HG03457 (cell line): Measurements from ENCODE around the gene ACTMAP.
"Not testable (repeated sequence)": the region's sequence is repeated elsewhere in the genome, so short reads cannot be mapped to it uniquely, and the experiment has no call there.

Source experiments
- ATAC-seq: cut with Tn5 transposase; IDR thresholded peaks from one replicate; pipeline ENCODE4 v1.9.1; 2021; ENCODE audit warnings: moderate number of reproducible peaks; ENCODE audit not compliant: unreplicated experiment

ACTMAP gene

DNA sequence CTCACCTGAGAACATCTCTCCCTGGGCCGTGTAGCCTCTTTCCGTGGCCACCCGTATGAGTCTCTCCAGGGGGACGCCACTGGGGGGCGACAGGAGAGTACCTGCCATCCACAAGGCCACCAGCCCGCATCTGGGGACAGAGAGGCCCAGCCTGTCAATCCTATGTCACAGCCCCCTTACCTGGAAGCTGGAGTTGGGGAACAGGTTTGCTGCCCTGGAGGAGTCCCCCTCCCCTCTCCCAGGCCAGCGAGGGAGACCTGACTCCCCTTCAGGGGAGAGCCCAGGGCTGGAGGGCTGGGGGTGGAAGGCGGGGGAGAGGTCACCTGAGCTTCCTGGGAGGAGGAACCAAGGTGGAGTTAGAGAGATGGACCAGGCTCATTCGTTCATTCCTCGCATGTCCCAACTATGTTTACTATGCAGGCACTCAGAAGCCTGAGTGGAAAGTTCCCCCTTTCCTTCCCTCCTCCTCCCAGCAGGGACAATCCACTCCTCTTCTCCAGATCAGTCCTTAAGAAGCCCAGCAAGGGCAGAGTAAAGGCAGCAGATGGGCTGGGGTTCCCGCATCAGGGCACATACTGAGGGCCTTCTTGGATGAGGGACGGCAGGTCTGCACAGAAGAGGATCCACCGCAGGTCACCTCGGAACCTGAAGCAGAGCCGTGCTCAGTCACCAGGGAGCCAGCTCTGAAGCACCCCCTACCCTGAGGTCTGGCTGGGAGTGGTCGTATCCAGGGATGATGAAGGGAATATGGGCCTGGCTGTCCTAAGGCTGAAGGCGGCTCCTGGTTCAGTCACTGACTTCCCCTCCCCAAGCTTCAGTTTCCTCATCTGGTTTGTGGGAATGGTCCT lies 5.5 kb downstream of the ACTMAP start:
- ATAC-seq: no peak

- ATAC-seq: no peak
Observed at GRCh38 chr19:40743926-40744325, 6.4 kb downstream of the ACTMAP start.

- ATAC-seq: no peak
Observed at GRCh38 chr19:40742886-40743285, 7.4 kb downstream of the ACTMAP start.

DNA sequence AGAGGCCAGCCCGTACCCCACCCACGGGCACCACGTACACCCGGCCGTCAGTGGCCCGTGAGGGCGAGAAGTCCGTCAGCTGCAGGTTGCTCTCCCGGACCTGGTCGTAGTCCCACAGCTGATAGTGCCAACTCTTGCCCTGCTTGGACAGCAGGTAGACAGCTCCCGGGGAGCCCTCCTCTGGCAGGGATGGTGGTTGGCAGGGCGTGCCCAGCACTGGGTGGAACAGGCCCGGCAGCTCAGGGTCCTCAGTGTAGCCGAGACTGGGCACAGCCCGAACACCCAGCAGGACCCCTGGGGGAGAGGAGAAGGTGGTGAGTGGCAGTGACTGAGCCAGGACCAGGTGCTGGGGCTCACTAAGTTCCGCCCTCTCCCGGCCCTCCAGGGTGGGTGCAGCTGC lies 7.8 kb downstream of the ACTMAP start:
- ATAC-seq: no peak

DNA sequence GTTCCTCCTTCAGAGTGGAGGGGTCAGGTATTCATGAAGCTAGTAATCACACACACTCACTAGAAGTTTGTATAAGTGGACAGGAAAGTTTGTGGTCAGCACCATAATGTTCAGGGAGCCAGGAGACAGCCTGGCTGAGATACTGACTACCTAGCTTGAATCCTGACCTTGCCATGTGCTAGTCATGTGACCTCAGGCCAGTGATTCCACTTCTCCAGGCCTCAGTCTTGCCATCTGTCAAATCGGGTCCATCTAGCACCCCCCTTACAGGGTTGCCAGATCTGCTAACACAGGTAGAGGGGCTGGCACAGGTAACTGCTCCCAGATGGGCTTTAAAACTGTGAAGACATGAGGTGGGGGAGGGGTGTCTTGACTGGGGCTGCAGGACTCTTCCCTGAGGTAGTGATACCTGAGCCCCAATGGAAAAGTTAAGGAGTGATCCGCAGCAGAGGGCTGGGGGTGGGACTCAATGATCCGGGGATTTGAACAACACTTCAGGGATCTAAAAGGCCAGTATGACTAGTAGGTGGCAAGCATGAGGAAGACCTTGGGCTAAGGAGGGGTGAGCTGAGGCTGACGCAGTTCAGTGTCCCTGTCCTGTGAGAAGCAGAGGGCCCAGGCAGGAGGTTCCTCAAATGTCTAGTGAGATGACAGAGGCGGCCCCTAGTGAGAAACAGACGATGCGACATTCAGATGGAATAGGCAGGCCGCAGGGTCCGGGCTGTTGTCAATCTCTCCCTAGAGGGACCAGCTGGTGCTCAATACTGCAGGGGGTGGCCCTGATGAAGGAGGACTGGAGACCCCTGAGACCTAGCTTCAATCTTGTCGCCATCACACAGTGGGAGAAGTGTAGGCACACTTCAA lies 8.5 kb downstream of the ACTMAP start:
- ATAC-seq: no peak

- no peak for ATAC-seq
Observed at GRCh38 chr19:40740747-40741146, 9.5 kb downstream of the ACTMAP start.

GRCh38 chr19:40739871-40740703 lies 10.2 kb downstream of the ACTMAP start:
- no peak for ATAC-seq

GRCh38 chr19:40739030-40739839 lies 11.0 kb downstream of the ACTMAP start:
- no peak for ATAC-seq

- ATAC-seq: no peak
Observed at GRCh38 chr19:40737102-40737644, 13.1 kb downstream of the ACTMAP start.

GRCh38 chr19:40736661-40737060 lies 13.6 kb downstream of the ACTMAP start:
- ATAC-seq: no peak

- ATAC-seq: no peak
Observed at GRCh38 chr19:40735013-40735771, 15.1 kb downstream of the ACTMAP start.

GRCh38 chr19:40733149-40733548 lies 17.1 kb downstream of the ACTMAP start:
- no peak for ATAC-seq

DNA sequence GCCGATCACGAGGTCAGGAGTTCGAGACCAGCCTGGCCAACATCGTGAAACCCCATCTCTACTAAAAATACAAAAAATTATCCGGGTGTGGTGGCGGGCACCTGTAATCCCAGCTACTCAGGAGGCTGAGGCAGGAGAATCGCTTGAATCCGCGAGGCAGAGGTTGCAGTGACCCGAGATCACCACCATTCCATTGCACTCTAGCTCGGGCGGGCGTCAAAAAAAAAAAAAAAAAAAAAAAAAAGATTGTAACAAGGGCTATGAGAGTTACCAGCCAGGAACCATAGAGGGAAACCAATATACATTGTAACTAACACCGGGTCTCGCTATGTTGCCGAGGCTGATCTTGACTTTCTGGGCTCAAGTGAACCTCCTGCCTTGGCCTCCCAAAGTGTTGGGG lies 18.0 kb downstream of the ACTMAP start:
- not testable (repeated sequence) for ATAC-seq

DNA sequence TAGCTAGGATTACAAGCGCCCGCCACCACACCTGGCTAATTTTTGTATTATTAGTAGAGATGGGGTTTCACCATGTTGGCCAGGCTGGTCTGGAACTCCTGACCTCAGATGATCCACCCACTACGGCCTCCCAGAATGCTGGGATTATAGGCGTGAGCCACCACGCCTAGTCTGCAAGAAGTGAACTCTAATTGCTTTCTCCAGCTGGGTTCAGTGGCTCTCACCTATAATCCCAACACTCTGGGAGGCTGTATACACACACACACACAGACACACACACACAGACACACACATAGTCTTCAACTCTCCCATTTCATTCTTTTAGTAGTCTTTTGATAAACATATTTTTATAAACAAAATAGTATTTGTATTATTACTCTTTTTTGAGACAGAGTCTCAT lies 20.2 kb downstream of the ACTMAP start:
- ATAC-seq: not testable (repeated sequence)

DNA sequence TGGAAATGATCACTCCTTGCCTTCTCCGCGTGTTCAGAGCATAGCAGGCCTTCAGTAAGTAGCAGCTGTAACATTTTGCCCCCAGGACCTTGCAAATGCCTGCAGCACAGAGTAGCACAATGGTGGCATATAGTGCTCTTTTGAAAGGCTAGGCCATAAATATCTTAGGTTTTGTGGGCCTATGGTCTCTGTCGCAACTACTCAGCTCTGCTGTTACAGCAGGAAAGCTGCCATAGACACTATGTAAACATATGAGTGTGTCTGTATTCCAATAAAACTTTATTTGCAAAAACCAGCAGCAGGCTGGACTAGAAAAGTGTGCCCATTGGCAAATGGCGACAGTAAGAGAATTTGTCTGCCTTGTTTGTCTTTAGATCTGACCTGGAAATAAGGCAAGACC lies 24.0 kb downstream of the ACTMAP start:
- no peak for ATAC-seq

DNA sequence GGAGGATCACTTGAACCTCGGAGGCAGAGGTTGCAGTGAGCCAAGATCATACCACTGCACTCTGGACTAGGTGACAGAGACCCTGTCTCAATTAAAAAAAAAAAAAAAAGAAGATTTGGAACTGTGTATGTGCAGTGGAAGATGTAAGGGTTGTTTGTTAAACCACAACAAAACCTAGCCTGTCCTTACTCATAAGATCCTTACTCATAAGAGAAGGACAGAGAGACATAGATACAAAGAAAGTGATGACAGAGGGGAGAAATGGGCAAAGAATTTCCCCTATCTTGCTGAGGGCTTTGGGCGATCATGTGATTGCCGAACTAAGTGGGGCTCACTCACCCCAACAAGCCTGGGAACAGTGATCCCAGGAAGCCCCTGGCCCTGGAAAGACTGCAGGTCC lies 25.4 kb downstream of the ACTMAP start:
- ATAC-seq: no peak

DNA sequence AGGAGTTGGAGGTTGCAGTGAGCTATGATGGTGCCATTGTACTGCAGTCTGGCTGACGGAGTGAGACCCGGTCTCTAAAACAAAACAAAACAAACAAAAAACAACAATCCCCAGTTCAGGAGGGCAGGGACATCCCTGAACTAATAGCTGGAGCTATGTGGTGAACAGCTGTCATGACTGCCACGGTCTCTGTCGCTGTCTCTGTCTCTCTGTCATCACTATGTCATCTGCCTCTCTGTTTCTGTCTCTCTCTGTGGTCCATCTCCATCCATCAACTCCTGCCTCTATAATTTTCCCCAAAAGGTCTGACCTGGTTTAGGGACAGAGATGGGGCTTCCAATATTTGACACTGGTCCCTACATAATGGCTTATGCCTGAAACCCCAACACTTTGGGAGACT lies 26.0 kb downstream of the ACTMAP start:
- ATAC-seq: no peak

DNA sequence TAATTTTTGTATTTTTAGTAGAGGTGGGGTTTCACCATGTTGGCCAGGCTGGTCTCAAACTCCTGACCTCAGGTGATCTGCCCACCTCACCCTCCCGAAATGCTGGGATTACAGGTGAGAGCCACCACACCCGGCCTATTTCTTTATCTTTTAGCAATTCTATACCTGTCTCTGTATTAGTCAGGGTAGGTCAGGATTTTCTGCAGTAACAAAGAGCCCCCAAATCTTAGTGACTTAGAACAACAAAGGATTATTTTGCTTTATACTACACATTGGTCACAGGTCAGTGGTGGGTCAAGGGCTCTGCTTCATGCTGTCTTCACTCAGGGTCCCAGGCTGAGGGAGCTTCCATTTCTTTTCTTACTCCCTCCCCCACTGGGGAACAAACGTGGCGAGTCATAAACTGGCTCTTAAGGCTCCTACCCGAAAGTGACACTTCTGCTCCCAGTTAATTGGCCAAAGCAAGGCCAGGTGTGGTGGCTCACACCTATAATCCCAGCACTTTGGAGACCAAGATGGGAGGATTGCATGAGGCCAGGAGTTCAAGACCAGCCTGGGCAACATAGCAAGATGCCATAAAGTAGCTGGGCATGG lies 26.5 kb downstream of the ACTMAP start:
- no peak for ATAC-seq
